ENCODE measurements around the gene AMER3.

DNA sequence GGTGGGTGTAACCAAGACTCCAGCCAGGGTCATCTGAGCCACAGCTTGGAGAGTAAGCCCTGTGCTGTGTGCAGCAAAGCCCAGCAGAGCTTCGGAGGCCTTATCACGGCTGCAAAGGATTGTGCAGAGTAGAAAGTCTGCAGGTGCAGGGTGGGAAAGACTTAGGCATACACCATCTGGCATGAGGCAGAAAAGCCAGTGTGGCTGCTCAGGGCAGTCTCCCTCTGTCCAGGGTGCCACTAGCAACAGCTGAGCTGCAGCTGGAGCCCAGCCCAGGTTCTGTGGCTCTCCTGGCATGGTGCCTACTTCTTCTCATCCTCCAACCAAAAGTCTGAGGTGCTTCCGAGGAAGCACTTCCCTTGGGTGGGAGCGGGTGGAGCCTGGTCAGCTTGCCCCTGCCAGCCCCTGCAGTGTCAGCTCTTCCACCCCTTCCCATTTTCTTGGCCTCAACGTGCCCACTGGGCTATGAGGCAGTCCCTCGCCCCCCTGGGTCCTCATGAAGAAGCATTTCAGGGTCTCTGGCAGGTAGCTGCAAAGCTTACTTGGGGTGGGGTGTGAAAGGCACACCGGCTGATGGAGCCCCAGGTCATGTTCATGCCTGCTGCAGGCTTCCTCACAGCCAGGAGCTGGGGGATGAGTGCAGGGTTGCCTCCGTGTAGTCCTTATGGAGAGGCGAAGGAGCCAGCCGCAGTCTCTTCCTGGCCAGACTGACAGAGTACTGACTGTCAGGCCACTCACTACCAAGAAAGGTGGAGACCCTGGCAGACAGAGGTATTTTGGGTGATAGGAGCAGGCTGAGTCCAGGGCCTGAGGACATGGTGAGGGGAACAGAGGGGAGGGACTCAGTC is 4.8 kb downstream of the AMER3 start:
- TF ChIP-seq, protein P1, sequence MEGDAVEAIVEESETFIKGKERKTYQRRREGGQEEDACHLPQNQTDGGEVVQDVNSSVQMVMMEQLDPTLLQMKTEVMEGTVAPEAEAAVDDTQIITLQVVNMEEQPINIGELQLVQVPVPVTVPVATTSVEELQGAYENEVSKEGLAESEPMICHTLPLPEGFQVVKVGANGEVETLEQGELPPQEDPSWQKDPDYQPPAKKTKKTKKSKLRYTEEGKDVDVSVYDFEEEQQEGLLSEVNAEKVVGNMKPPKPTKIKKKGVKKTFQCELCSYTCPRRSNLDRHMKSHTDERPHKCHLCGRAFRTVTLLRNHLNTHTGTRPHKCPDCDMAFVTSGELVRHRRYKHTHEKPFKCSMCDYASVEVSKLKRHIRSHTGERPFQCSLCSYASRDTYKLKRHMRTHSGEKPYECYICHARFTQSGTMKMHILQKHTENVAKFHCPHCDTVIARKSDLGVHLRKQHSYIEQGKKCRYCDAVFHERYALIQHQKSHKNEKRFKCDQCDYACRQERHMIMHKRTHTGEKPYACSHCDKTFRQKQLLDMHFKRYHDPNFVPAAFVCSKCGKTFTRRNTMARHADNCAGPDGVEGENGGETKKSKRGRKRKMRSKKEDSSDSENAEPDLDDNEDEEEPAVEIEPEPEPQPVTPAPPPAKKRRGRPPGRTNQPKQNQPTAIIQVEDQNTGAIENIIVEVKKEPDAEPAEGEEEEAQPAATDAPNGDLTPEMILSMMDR (IDR thresholded peaks at IDR 0.05; ENCODE audit: low read length), result no peak
- no peak for TF ChIP-seq EZH2 (optimal IDR thresholded peaks at IDR 0.05; ENCODE audit: low read depth, low read length)
